DND-41 (cell line): ENCODE data around the gene SMOC2.

Experiments used
- CTCF ChIP-seq: IDR thresholded peaks from 2 replicates; pipeline ENCODE4 v1.5.1; 2012; ENCODE audit warnings: borderline replicate concordance, low read length, moderate library complexity, mild to moderate bottlenecking; ENCODE audit not compliant: poor library complexity, severe bottlenecking; ENCODE audit errors: extremely low read depth
- EZH2 ChIP-seq: IDR thresholded peaks from 3 replicates; pipeline ENCODE4 v1.6.1; 2012; ENCODE audit warnings: borderline replicate concordance, low read depth, mild to moderate bottlenecking, moderate library complexity, low read length, inconsistent platforms; ENCODE audit not compliant: severe bottlenecking

DNA sequence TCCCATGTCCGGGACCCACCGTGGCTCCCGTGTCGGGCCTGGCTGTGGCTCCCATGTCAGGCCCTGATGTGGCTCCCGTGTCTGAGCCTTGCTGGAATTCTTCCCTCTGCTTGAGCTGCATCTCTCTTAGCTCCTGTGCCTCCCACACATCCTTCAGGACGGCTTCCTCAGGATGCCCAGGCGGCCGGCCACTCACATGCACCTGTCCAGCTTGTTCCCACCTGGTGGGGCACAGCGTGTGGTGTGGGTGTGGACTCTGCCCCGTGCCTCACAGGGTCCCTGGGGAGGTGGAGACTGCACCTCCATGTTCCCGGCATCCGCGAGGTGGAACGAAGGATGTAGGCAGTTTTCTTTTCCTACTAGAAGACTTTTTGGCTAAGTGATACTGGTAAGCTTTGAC is 170.7 kb downstream of the SMOC2 start:
- TF ChIP-seq CTCF (no peak), EZH2 (no peak)
